OCI-LY7 (cell line): ENCODE measurements around the gene SLC37A1.

Experiments used
- EZH2phosphoT487 ChIP-seq: fragments of 200-600 bp; sonication (generic); IDR thresholded peaks from 2 replicates; pipeline ENCODE4 v1.6.1; 2018; ENCODE audit warnings: low read depth, borderline replicate concordance, mild to moderate bottlenecking, mixed run types, antibody characterized with exemption, low read length, moderate library complexity, mixed read lengths
- TF ChIP-seq, protein P1 (sequence below): fragments of 200-600 bp; sonication (generic); conservative IDR thresholded peaks from 2 replicates; pipeline ENCODE4 v1.5.1; 2014; ENCODE audit warnings: mild to moderate bottlenecking, antibody characterized with exemption, low read length, moderate library complexity, mixed read lengths

DNA sequence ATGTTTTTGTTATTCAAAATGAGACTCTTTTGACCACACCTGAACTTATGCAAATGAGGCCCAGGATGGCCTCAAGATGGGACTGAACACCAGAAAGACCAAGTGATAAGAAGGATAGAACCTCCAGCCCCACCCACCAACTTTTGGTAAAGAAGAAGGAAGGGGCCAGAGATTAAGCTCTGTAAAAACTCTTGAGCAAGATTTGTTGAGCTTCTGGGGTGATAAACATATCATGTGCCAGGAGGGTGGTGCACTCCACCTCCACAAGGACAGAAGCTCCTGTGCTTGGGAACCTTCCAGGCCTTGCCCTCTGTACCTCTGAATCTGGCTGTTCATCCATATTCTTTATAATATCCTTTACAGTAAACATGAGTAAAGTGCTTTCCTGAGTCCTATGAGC lies 22.9 kb upstream of the SLC37A1 start:
- TF ChIP-seq, protein P1, sequence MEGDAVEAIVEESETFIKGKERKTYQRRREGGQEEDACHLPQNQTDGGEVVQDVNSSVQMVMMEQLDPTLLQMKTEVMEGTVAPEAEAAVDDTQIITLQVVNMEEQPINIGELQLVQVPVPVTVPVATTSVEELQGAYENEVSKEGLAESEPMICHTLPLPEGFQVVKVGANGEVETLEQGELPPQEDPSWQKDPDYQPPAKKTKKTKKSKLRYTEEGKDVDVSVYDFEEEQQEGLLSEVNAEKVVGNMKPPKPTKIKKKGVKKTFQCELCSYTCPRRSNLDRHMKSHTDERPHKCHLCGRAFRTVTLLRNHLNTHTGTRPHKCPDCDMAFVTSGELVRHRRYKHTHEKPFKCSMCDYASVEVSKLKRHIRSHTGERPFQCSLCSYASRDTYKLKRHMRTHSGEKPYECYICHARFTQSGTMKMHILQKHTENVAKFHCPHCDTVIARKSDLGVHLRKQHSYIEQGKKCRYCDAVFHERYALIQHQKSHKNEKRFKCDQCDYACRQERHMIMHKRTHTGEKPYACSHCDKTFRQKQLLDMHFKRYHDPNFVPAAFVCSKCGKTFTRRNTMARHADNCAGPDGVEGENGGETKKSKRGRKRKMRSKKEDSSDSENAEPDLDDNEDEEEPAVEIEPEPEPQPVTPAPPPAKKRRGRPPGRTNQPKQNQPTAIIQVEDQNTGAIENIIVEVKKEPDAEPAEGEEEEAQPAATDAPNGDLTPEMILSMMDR, result no peak
- TF ChIP-seq EZH2phosphoT487, result no peak
